ENCODE data around the gene TMEM203.

DNA sequence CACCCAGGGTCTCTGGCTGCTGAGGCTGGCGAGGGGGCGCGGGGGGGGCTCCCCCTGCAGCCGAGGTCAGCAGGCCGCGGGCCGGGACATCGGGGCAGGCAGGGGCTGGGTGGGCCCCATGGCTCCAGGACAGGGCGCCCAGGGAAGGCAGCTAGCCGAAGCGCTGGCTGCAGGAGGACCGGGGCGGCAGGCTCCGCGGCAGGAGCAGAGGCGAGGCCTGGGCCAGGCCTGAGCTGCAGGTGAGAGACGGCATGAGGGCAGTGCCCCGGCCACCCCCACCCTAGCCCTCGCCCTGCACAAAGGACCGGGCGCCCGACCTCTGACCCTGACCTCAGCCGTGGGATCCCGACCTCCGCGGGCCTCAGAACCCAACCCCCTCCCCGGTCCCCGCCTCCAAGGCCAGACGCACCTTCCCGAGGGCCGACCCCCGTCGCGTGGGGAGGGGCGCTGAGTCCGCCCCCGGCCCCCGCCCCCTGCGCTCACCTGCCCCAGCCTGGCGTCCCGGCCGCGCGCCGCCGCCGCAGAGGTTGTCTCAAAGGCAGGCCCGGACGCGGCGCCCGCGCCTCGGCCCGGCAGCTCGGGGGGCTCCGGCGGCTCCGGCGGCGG, 16.2 kb upstream of the TMEM203 start:
- no peak for TF ChIP-seq POLR2A (IDR thresholded peaks at IDR 0.05; ENCODE audit: low read depth)
- TF ChIP-seq CTCF (IDR thresholded peaks at IDR 0.05), result no peak

Measured in esophagus muscularis mucosa (tissue), 3 donors.